Femur (tissue), 1 donor: ENCODE results near the gene MCRIP1.

Experiments
- DNase-seq: peaks from one replicate; pipeline ENCODE4 v3.0.0-alpha.2; 2017

MCRIP1 gene

DNA sequence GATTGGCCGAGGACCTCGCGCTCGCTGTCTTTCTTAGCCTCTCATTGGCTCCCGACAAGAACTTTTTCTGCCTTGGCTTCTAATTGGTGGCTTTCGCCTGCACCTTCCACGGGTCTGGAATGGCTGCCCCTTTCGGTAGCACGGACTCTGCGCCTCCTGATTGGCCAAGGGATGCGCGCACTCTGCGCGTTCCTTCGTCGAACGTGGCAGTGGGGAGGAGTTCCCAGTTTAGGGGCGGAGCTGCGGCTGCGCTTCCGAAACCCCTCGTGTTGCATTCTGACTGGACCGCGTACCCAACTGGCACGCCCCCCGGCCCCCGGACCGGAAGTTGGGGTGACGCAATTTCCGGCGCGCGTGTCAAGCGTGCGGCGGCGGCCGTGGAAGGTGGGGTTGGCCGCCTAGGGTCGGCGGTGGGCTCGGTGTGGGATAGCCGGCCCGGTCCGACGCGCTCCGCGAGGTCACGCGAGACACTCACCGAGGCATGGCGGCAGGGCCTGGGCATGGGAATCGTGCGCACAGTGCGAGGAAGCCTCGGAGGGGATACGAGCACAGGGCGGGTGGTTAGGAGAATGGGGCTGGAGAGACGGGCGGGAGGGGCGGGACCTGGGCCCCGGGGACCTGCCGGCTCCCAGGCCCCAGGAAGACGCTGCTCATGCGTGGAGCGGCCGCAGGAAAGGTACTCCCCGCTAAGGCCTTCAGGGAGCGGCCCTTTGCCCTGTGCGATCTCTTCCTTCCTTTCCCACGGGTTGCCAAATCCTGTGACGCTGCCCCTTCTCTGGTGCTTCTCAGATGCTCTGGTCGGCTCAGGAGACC lies 27.9 kb upstream of the MCRIP1 start:
- DNase-seq, result peak; percentile 100

DNA sequence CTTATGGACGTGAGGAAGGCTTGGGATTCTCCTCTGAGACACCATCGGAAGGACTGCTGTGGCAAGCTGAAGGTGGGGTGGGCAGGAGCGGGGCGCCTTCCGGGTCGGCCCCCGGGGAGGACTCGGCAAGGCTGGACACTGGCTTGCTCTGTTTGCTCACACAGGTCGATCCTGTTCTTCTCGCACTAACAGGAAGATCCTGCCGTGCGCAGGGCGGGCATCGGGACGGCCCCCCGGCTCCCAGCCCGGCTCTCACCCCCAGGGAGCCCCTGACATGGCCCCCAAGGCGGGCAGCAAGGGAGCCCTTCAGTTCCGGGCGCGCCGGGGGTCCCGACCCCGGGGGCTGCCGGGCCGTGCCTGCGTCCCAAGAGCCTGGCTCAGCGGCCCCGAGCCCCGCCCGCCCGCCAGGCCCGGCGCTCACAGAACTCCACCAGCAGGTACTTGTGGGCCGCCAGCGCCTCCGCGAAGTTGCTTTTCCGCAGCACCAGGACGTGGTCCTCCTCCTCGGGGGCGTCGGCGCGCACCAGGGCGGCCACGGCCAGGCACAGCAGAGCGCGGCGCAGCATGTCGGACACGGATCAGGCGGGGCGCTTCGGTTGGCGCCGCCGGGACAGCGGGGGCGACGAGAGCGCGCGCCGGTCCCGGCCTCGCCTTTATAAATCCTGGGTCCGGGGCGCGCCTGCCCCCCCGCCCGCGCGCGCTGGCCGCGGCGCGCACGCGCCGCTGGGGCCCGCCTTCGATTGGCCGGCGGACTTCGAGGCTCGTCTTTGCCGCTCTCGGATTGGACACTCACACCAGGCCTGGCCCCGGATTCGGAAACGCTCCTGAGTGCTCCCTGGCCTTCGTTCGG lies 27.0 kb upstream of the MCRIP1 start, which contains the start of gene P4HB:
Gene P4HB (minus strand): TSS at position 630 of the 850 bp plus-strand sequence. CDS start 64 bp downstream, at position 566.
- no peak for DNase-seq

- no peak for DNase-seq
Observed at GRCh38 chr17:81858967-81859905, 26.1 kb upstream of the MCRIP1 start.

DNA sequence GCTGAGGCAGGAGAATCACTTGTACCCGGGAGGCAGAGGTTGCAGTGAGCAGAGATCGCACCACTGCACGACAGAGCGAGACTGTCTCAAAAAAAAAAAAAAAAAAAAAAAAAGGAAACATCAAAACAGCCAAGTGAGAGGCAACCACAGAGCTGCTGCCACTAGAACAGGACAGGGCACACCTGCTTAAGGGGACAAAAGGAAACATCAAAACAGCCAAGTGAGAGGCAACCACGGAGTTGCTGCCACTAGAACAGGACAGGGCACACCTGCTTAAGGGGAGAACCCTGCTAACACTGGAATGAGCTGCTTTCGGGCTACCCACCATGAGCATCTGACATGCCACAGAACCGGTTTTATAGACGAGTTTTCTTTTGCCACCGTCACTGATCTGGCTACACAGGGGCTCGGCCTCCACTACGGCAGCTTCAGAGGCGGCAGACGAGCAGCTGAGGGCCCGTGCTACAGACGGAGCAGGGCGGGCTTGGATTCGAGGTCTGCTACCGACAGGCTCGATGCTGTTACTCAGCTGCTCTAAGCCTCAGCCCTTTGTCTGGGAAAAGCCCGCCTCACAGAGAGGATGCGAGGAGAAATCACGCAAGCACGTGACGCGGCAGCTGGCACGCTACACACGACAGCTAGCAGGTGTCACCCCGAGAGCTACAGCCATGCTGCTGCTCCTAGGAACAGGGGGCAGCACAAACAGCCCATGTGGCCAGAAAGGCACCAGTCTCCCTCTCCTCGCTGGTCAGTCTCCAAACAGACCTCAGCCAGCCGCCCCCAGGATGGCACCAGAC lies 25.3 kb upstream of the MCRIP1 start:
- no peak for DNase-seq

DNA sequence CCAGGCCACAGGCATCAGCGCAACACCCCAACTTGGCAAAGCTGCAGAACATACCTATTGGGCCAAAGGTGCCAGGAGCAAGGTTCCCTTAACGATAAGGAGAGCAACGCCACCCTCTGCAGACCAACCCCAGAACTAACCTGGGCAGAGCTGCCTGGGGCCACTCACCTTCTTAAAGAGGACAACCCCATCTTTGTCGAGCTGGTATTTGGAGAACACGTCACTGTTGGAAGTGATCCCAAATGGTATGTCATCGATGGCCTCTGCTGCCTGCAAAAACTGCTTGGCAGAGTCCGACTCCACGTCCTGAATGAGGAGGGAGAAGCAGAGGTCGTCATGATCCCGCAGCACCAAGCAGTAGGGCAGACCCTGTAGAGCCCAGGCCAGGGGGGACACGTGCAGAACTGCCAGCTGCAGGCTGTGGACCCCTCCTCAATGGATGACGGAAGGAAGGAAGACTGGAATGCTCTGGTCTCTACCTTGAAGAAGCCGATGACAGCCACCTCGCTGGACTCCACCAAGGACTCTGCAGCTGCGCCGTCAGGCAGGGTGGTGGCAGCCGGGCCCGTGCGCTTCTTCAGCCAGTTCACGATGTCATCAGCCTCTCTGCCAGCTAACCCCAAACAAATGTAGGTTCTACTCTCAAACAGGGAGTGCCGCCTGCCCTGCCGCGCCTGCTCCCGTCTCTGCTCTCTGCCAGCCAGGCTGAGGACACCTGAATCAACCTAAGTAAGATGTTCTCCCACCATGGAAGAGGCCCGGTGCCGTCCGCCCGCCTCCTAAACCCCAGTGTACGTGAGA lies 22.1 kb upstream of the MCRIP1 start:
- no peak for DNase-seq

DNA sequence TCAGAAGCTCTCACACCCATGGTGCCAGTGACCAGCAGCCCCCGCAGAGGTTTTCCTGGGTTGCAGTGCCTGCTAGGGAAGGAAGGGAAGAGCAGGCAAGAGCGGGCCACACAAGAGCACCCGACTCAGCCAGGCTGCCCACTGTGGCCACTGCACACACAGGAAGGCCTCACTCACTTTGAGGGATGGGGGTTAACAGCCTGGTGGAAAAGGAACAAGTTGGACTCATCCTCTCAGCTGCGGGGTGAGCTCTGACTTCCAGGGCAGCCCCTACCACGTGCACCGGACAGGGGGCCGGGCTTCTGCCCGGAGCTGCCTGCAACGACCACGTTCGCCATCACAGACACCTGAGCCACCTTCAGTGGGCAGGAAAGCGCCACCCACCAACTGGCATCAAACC lies 19.1 kb upstream of the MCRIP1 start:
- no peak for DNase-seq

- DNase-seq, result no peak
Observed at GRCh38 chr17:81851423-81851822, 18.3 kb upstream of the MCRIP1 start.

DNA sequence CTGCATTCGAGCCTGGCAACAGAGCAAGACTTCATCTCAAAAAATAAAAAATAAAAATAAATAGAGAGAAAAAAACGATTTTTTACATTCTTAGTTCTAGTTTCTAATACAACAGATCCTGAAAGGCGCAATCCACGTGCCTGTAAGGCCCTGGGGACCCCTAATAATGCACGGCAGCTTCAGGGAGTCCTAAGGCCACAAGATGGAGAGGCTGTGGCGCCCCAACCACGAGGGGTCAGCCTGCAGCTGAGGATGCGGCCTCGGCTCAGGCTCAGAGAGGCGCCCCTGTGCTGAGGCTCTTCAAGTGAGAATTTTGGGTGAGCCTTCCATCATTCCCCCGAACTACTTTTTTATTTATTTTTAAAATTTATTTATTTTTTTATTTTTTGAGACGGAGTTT lies 16.4 kb upstream of the MCRIP1 start:
- DNase-seq, result no peak

DNA sequence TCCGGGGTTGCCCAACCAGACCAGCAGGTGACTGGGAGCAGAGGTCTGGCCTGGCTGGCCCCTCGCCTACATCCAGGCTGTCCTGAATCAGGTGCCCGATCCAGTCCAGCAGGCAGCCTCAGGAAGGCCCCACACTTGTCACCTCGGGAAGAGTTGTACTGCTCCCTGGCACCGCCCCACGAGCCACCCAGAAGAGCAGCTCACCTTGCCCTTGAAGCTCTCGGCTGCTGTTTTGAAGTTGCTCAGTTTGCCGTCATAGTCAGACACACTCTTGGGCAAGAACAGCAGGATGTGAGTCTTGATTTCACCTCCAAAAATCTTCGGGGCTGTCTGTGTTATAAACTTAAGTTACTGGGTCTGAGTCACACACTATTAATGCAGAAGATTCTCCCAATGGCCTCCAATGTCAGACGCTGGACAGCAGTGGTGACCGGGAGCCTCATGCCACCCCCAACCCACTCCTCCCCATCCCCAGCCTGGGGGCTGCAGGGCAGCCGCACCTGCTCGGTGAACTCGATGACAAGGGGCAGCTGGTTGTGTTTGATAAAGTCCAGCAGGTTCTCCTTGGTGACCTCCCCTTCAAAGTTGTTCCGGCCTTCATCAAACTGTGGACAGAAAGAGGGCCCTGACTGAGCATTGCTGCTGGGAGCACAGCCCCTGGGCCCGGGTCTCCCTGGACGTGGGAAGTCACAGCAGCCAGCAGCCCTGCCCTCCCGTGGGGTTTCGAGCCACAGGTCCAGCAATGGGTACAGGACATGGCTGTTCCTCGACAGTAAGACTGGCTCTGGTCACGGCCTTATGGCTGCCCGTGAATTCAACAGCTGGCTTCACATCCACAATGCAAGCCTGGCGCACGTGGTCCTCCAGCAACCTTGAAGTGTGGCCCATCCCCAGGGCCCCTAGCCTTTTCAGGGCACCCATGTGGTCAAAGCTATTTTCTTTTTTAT lies 13.9 kb upstream of the MCRIP1 start:
- DNase-seq, result no peak

- DNase-seq, result no peak
Observed at GRCh38 chr17:81845881-81846742, 13.0 kb upstream of the MCRIP1 start.

DNA sequence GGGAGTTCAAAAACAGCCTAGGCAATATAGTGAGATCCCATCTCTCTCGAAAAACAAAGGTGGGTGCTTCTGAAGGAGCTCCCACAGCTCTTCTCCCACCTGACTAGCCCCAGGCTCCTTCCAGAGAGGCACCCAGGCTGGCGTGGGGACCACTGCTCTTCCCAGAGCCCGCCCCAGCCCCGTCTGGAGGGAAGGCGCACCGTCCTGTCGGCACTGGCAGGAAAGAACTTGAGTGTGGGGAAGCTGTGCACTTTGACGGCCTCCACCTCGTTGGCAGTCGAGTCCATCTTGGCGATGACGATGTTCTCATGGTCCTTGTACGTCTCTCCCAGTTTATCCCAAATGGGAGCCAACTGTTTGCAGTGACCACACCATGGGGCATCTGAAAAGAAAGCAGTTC lies 12.3 kb upstream of the MCRIP1 start:
- DNase-seq, result no peak

DNA sequence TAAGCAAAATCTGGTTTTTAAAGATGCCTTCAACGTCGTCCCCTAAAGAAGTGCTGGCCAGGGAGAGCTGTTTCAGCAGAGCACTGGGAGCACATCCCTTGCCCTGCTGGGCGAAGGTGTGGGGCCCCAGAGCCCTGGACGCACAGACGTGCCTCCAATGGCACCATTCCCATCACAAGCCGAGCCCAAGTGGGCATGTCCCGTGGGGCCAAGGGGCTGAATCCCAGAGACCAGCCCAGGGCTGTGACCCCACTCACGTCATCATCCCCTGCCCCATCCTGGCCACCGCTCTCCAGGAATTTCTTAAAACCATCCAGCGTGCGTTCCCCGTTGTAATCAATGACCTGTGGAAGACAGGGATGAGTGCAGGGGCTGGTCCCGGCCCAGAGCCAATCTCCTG lies 11.8 kb upstream of the MCRIP1 start:
- no peak for DNase-seq

- no peak for DNase-seq
Observed at GRCh38 chr17:81844327-81844851, 11.3 kb upstream of the MCRIP1 start.

DNA sequence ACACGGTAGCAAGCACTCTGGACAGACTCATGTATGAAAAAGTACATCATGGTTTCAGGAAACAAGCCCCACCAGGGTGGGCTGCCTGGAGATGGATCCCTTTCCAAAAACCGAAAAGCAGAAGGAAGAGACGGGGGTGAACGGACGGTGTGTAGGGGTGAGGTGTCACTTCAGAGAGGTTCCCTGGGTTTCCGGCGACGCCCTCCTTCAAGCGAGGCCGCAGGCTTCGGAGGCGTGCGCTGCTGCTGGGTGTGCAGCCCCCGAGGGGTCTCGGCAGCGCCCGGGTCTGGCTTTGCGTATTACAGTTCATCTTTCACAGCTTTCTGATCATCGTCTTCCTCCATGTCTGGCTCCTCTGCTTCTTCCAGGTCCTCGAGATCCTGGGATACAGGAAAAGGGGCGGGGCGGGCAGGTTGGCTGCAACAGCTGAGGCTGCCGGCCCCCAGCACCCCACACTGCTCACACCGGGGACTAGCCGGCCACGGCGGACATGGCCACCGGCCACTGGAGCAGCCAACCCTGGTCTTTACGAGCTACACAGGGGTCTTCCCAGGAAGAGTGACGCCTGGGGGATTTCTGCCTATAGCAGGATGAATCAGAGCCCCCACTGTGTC lies 10.7 kb upstream of the MCRIP1 start:
- DNase-seq, result no peak

DNA sequence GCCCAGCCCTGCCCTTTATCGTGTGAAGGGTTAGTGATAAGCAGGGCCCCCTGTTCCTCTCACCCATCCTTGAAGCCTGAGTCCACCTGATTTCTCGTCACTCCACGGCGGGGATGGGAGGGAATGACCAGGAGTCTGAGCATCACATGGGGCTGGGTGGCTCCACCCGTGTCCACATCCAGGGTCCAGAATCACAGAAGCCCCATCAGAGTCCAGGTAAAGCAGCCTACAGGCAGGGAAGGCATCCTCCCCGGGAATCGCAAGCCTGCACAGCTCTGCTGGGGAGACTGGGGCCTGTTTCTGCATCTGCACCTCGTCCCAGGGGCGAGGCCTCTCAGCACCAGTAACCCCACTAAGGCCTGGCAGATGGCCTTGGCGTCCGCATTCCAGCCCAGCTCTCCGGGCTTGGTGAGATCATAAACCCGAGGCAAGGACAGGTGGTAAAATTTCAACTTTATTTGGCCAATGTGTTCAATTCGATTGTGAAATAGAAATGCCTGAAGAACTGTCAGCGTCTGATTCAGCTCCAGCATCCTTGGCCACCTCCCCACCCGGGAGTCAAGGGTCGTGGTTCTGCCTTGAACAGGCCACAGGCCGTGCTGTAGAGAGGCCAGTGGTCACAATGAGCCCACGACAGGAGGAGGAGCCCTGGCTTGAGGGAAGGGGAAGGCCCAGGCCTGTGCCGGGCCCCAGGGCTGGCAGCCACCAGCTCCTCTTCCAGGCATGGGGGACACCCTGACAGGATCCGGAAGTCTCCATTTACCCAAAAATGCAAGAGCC lies 9.8 kb upstream of the MCRIP1 start:
- DNase-seq, result no peak

DNA sequence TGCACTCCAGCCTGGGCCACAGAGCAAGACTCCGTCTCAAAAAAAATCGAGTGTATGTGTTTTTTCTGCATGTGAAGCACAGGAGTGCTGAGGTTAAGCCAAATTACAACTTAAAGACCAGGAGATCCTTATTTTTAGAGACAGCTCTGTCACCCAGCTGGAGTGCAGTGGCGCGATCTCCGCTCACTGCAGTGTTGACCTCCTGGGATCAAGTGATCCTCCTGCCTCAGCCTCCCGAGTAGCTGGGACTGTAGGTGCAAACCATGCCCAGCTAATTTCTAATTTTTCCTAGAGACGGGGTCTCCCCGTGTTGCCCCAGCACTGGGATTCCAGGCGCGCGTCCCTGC lies 9.3 kb upstream of the MCRIP1 start:
- DNase-seq, result no peak

GRCh38 chr17:81841866-81842265 lies 8.8 kb upstream of the MCRIP1 start:
- no peak for DNase-seq
